H9 (cell line): ENCODE measurements around the gene NXN. TPM values are rescaled to one million over a fixed set of nuclear protein-coding genes. Genes with fewer than 3 reads are reported as not detected.

Experiments
- DNase-seq: peaks from one replicate; pipeline ENCODE4 v3.0.0-alpha.2; 2017
- H2AFZ ChIP-seq: one replicate; pipeline ENCODE4 v1.6.1; 2013; ENCODE audit warnings: mild to moderate bottlenecking, low read length, control low read depth, moderate library complexity
- H2AK5ac ChIP-seq: 2 replicates; pipeline ENCODE4 v1.6.1; 2013; ENCODE audit warnings: low read length, control low read depth, mixed read lengths; ENCODE audit not compliant: insufficient read length
- H2BK120ac ChIP-seq: one replicate; pipeline ENCODE4 v1.6.1; 2013; ENCODE audit warnings: low read depth, mild to moderate bottlenecking, low read length, control low read depth, inconsistent platforms; ENCODE audit not compliant: poor library complexity, severe bottlenecking
- H2BK12ac ChIP-seq: 2 replicates; pipeline ENCODE4 v1.6.1; 2013; ENCODE audit warnings: low read length, control low read depth, mixed read lengths, low read depth; ENCODE audit not compliant: insufficient read length
- H2BK15ac ChIP-seq: 2 replicates; pipeline ENCODE4 v1.6.1; 2013; ENCODE audit warnings: low read depth, low read length, control low read depth
- H2BK20ac ChIP-seq: one replicate; pipeline ENCODE4 v1.6.1; 2013; ENCODE audit warnings: low read depth, mild to moderate bottlenecking, low read length, control low read depth, inconsistent platforms; ENCODE audit not compliant: poor library complexity, severe bottlenecking
- H2BK5ac ChIP-seq: 2 replicates; pipeline ENCODE4 v1.6.1; 2013; ENCODE audit warnings: low read length, control low read depth, mixed read lengths; ENCODE audit not compliant: insufficient read length
- H3K14ac ChIP-seq: 2 replicates; pipeline ENCODE4 v1.6.1; 2013; ENCODE audit warnings: low read length, control low read depth; ENCODE audit not compliant: insufficient read depth
- H3K18ac ChIP-seq: 2 replicates; pipeline ENCODE4 v1.6.1; 2013; ENCODE audit warnings: low read depth, mild to moderate bottlenecking, mixed read lengths, low read length, control low read depth; ENCODE audit not compliant: insufficient read length
- H3K23ac ChIP-seq: 2 replicates; pipeline ENCODE4 v1.6.1; 2013; ENCODE audit warnings: low read length, control low read depth, mixed read lengths, low read depth; ENCODE audit not compliant: insufficient read length
- H3K23me2 ChIP-seq: 2 replicates; pipeline ENCODE4 v1.6.1; 2013; ENCODE audit warnings: low read depth, mild to moderate bottlenecking, mixed read lengths, low read length, control low read depth; ENCODE audit not compliant: insufficient read length, poor library complexity, severe bottlenecking
- H3K27ac ChIP-seq: 2 replicates; pipeline ENCODE4 v1.5.1; 2013; ENCODE audit warnings: low read length, control low read depth, mixed read lengths, low read depth; ENCODE audit not compliant: insufficient read length
- H3K27me3 ChIP-seq: 2 replicates; pipeline ENCODE4 v1.6.1; 2013; ENCODE audit warnings: low read length, control low read depth, inconsistent platforms; ENCODE audit not compliant: insufficient read depth
- H3K4ac ChIP-seq: 2 replicates; pipeline ENCODE4 v1.6.1; 2013; ENCODE audit warnings: low read depth, mild to moderate bottlenecking, control low read depth, inconsistent platforms, low read length, moderate library complexity
- H3K4me1 ChIP-seq: 2 replicates; pipeline ENCODE4 v1.6.1; 2013; ENCODE audit warnings: low read length, control low read depth, inconsistent platforms; ENCODE audit not compliant: insufficient read depth
- H3K4me2 ChIP-seq: 2 replicates; pipeline ENCODE4 v1.6.1; 2013; ENCODE audit warnings: low read length, control low read depth, mixed read lengths; ENCODE audit not compliant: insufficient read length, insufficient read depth
- H3K56ac ChIP-seq: 2 replicates; pipeline ENCODE4 v1.6.1; 2013; ENCODE audit warnings: low read depth, mild to moderate bottlenecking, mixed read lengths, low read length, control low read depth; ENCODE audit not compliant: insufficient read length
- H3K79me1 ChIP-seq: 2 replicates; pipeline ENCODE4 v1.6.1; 2013; ENCODE audit warnings: low read depth, mild to moderate bottlenecking, moderate library complexity, low read length, control low read depth, inconsistent platforms; ENCODE audit not compliant: insufficient read depth, poor library complexity, severe bottlenecking
- H3K79me2 ChIP-seq: 2 replicates; pipeline ENCODE4 v1.6.1; 2013; ENCODE audit warnings: low read length, control low read depth, inconsistent platforms; ENCODE audit not compliant: insufficient read depth
- H3K9ac ChIP-seq: 2 replicates; pipeline ENCODE4 v1.6.1; 2013; ENCODE audit warnings: low read length, control low read depth, mixed read lengths; ENCODE audit not compliant: insufficient read length; ENCODE audit errors: extremely low read depth
- H3K9me3 ChIP-seq: one replicate; pipeline ENCODE4 v1.6.1; 2013; ENCODE audit warnings: low read depth, low read length, inconsistent platforms; ENCODE audit not compliant: control insufficient read depth
- H3T11ph ChIP-seq: one replicate; pipeline ENCODE4 v1.6.1; 2013; ENCODE audit warnings: mild to moderate bottlenecking, low read length, control low read depth, inconsistent platforms
- H4K20me1 ChIP-seq: one replicate; pipeline ENCODE4 v1.6.1; 2013; ENCODE audit not compliant: control insufficient read depth, insufficient read length, insufficient read depth
- H4K5ac ChIP-seq: 2 replicates; pipeline ENCODE4 v1.6.1; 2013; ENCODE audit warnings: low read depth, mild to moderate bottlenecking, mixed read lengths, low read length, control low read depth; ENCODE audit not compliant: insufficient read length
- H4K8ac ChIP-seq: replicated peaks from 2 replicates; pipeline ENCODE4 v1.6.1; 2013; ENCODE audit warnings: low read length, control low read depth, mixed read lengths, low read depth; ENCODE audit not compliant: insufficient read length
- H4K91ac ChIP-seq: 2 replicates; pipeline ENCODE4 v1.6.1; 2013; ENCODE audit warnings: low read depth, mild to moderate bottlenecking, moderate library complexity, mixed read lengths, low read length, control low read depth; ENCODE audit not compliant: insufficient read length
- H3K27ac Mint-ChIP-seq, 3 experiments: 2 replicates in 2 of 3; 3 replicates in 1 of 3; pipeline ENCODE4 v1.8.0; 2020 to 2021; ENCODE audit warnings: mixed read lengths in 3 of 3, mild to moderate bottlenecking in 1 of 3, moderate library complexity in 1 of 3
- H3K27me3 Mint-ChIP-seq: 2 replicates; pipeline ENCODE4 v1.8.0; 2021; ENCODE audit warnings: low read depth, mild to moderate bottlenecking, moderate library complexity, mixed read lengths
- H3K36me3 Mint-ChIP-seq, 3 experiments: 2 replicates in 2 of 3; 3 replicates in 1 of 3; pipeline ENCODE4 v1.8.0; 2020 to 2021; ENCODE audit warnings: low read depth in 3 of 3, mixed read lengths in 3 of 3; ENCODE audit not compliant: insufficient read depth in 1 of 3
- H3K4me1 Mint-ChIP-seq, 2 experiments: 2 replicates each; pipeline ENCODE4 v1.8.0; 2020; ENCODE audit warnings: mixed read lengths in 2 of 2
- H3K4me3 Mint-ChIP-seq, 2 experiments: 2 replicates in 1 of 2; 3 replicates in 1 of 2; pipeline ENCODE4 v1.8.0; 2020 to 2021; ENCODE audit warnings: mild to moderate bottlenecking in 2 of 2, mixed read lengths in 2 of 2, moderate library complexity in 1 of 2
- H3K9me3 Mint-ChIP-seq, 2 experiments: 2 replicates in 1 of 2; 3 replicates in 1 of 2; pipeline ENCODE4 v1.8.0; 2020; ENCODE audit warnings: mild to moderate bottlenecking in 2 of 2, mixed read lengths in 2 of 2, moderate library complexity in 1 of 2
- WGBS: extraction: QIAGEN DNeasy Blood & Tissue Kit; methylation state at CpG from one replicate; pipeline ENCODE4 v1.1.7; 2013; ENCODE audit warnings: missing lambda C conversion rate, low lambda C conversion rate, mixed read lengths; ENCODE audit not compliant: insufficient read length; ENCODE audit errors: extremely low coverage; 5-methylcytosine and 5-hydroxymethylcytosine counted together
- total RNA-seq: library from RNA; stranded (reverse); gene quantifications from 2 replicates; pipeline ENCODE4 v1.2.1, GENCODE V29; 2021
- TF ChIP-seq, protein P1 (sequence below): fragments of 200-600 bp; sonication (generic); conservative IDR thresholded peaks from 3 replicates; pipeline ENCODE4 v1.8.0; 2021; ENCODE audit warnings: antibody characterized with exemption, mild to moderate bottlenecking

NXN gene
- total RNA-seq, 1 experiment from 2014 or later = 93.6 TPM

DNA sequence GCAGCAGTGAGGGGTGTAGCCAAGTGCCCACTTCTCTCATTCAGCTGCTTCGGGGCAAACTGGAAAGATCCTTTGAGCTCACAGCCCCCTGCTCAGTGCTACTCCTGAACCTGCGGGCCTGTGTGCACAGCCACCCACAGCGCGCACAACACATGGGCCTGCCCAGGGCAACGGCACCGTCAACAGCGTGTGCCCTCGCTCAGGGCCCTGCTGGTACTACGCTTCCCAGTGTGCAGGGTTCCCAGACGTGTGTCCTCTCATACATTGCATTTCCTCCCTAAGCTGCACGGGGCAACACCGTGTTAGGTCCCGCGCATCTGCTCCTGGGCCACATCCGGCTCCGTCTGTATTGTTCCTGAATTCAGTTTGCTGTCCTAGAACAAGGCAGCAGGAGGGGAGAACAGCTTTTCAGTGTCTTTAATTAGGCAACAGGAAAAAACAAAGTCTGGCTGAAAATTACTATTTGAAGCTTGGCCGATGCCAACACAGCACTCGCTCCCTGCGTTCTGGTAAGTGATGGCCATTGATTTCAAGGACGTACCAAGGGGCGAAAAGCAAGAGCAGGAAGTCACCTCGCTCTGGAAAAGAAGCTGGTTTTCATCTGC is 182.2 kb downstream of the NXN start:
- Histone ChIP-seq H3K4me2 (no peak overlapping the region), H3K4me1 (no peaks in the 10 kb centered on the region), H2AFZ (no peak overlapping the region), H2BK20ac (no peak overlapping the region), H4K8ac (no peak overlapping the region), H3K79me1 (no peaks in the 10 kb centered on the region), H3K14ac (no peak overlapping the region), H3K79me2 (no peaks in the 10 kb centered on the region), H4K5ac (no peak overlapping the region), H3K9me3 (no peaks in the 10 kb centered on the region), H2BK12ac (no peak overlapping the region), H4K20me1 (no peaks in the 10 kb centered on the region), H3K23me2 (no peaks in the 10 kb centered on the region), H4K91ac (no peak overlapping the region), H3K9ac (no peak overlapping the region), H2BK5ac (no peak overlapping the region), H3K23ac (no peak overlapping the region), H2AK5ac (no peak overlapping the region), H3T11ph (no peak overlapping the region), H3K56ac (no peak overlapping the region), H3K4ac (no peak overlapping the region), H3K27me3 (no peaks in the 10 kb centered on the region), H3K18ac (no peak overlapping the region), H2BK120ac (no peak overlapping the region), H3K27ac (no peak overlapping the region), H2BK15ac (no peak overlapping the region)
- Mint-ChIP-seq H3K27me3 (no peaks in the 10 kb centered on the region; the same call in 1 of the 2 replicates), H3K36me3 (peaks cover 8 to 40% (median 33%) of the 10 kb centered on the region in 3 experiments; a peak in 6 of 7 replicates), H3K27ac (peak overlapping the region in 2 of 3 experiments; percentile 49 to 63; a peak in 2 of 7 replicates), H3K4me1 (peaks cover 10 to 15% of the 10 kb centered on the region in 2 experiments), H3K4me3 (no peak overlapping the region), H3K9me3 (no peaks in the 10 kb centered on the region)
- DNase-seq = no peak
- no CpG with 5 or more reads among the region's 22 CpGs for WGBS
- TF ChIP-seq, protein P1, sequence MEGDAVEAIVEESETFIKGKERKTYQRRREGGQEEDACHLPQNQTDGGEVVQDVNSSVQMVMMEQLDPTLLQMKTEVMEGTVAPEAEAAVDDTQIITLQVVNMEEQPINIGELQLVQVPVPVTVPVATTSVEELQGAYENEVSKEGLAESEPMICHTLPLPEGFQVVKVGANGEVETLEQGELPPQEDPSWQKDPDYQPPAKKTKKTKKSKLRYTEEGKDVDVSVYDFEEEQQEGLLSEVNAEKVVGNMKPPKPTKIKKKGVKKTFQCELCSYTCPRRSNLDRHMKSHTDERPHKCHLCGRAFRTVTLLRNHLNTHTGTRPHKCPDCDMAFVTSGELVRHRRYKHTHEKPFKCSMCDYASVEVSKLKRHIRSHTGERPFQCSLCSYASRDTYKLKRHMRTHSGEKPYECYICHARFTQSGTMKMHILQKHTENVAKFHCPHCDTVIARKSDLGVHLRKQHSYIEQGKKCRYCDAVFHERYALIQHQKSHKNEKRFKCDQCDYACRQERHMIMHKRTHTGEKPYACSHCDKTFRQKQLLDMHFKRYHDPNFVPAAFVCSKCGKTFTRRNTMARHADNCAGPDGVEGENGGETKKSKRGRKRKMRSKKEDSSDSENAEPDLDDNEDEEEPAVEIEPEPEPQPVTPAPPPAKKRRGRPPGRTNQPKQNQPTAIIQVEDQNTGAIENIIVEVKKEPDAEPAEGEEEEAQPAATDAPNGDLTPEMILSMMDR = no peak
